ENCODE results near the gene MAPK8IP1. TPM values are rescaled to one million over a fixed set of nuclear protein-coding genes. Genes with fewer than 3 reads are reported as not detected.
A peak's percentile ranks its signal among the peaks of the same experiment; 100 is the strongest.

Gene MAPK8IP1
- total RNA-seq, 4 donors from 2014 or later: 4.6 to 6.5 (median 5.4) TPM

- intact Hi-C loops (cut with DNase I; ENCODE audit: low total_unique reads): no loop called here
- WGBS, 2 donors: 0 to 1% methylated on average over 7 to 14 of the region's 73 CpGs
- peak in 1 of 2 donors; percentile 80 for DNase-seq (ENCODE audit: low spot score in 2 of 2)
- TF ChIP-seq CTCF (IDR thresholded peaks at IDR 0.05): no peak
- no peak for TF ChIP-seq POLR2A (IDR thresholded peaks at IDR 0.05)
- H3K4me3 ChIP-seq (ENCODE audit: low read depth, poor library complexity, severe bottlenecking): peak within 1 kb of the TSS; percentile 35
Measured at GRCh38 chr11:45922425-45923082, 37.1 kb downstream of the MAPK8IP1 start, which contains the start of gene LARGE2. Gene LARGE2, plus strand, starts transcription at chr11:45922656. Its CDS starts 227 bp downstream, at chr11:45922883.

GRCh38 chr11:45924036-45924915 lies 38.8 kb downstream of the MAPK8IP1 start:
- intact Hi-C loops (cut with DNase I; ENCODE audit: low total_unique reads): no loop called here
- 64 to 70% methylated on average over 22 of the region's 22 CpGs for WGBS, 2 donors
- TF ChIP-seq CTCF (IDR thresholded peaks at IDR 0.05) (no peak), POLR2A (IDR thresholded peaks at IDR 0.05) (no peak)
- H3K4me3 ChIP-seq (ENCODE audit: low read depth, poor library complexity, severe bottlenecking): no peak overlapping the region
- peak in 1 of 2 donors; percentile 82 for DNase-seq (ENCODE audit: low spot score in 2 of 2)

GRCh38 chr11:45924927-45925326 lies 39.5 kb downstream of the MAPK8IP1 start:
- no peak for TF ChIP-seq CTCF (IDR thresholded peaks at IDR 0.05)
- no peak for TF ChIP-seq POLR2A (IDR thresholded peaks at IDR 0.05)
- peak in 1 of 2 donors; percentile 70 for DNase-seq (ENCODE audit: low spot score in 2 of 2)
- H3K4me3 ChIP-seq (ENCODE audit: low read depth, poor library complexity, severe bottlenecking): no peak overlapping the region
- intact Hi-C loops (cut with DNase I; ENCODE audit: low total_unique reads): no loop called here
- WGBS, 2 donors: 87 to 88% methylated on average over 6 of the region's 6 CpGs

GRCh38 chr11:45925550-45925949 lies 40.1 kb downstream of the MAPK8IP1 start:
- TF ChIP-seq CTCF (IDR thresholded peaks at IDR 0.05): no peak
- no peak for TF ChIP-seq POLR2A (IDR thresholded peaks at IDR 0.05)
- intact Hi-C loops (cut with DNase I; ENCODE audit: low total_unique reads): no loop called here
- peak in 1 of 2 donors; percentile 57 for DNase-seq (ENCODE audit: low spot score in 2 of 2)
- no peak overlapping the region for H3K4me3 ChIP-seq (ENCODE audit: low read depth, poor library complexity, severe bottlenecking)
- 74 to 79% methylated on average over 3 of the region's 3 CpGs for WGBS, 2 donors

- TF ChIP-seq CTCF (IDR thresholded peaks at IDR 0.05) (no peak), POLR2A (IDR thresholded peaks at IDR 0.05) (no peak)
- H3K4me3 ChIP-seq (ENCODE audit: low read depth, poor library complexity, severe bottlenecking): no peak overlapping the region
- peak in 1 of 2 donors; percentile 84 for DNase-seq (ENCODE audit: low spot score in 2 of 2)
- intact Hi-C loops (cut with DNase I; ENCODE audit: low total_unique reads): no loop called here
- 54 to 58% methylated on average over 12 of the region's 12 CpGs for WGBS, 2 donors
Measured at GRCh38 chr11:45926001-45926401, 40.5 kb downstream of the MAPK8IP1 start.

All from lower leg skin (tissue), 4 donors.